Neural crest cell (in vitro differentiated cells): ENCODE results near the gene PCDH9. TPM values are rescaled to one million over a fixed set of nuclear protein-coding genes. Genes with fewer than 3 reads are reported as not detected.

ENCODE experiments used
- DNase-seq: peaks from one replicate; pipeline ENCODE4 v3.0.0; 2021; ENCODE audit warnings: low read depth, mixed read lengths, low spot score
- H3K27ac Mint-ChIP-seq: one replicate; pipeline ENCODE4 v1.8.0; 2021; ENCODE audit warnings: mild to moderate bottlenecking, mixed read lengths; ENCODE audit not compliant: unreplicated experiment
- H3K27me3 Mint-ChIP-seq: 2 replicates; pipeline ENCODE4 v1.8.0; 2021; ENCODE audit warnings: low read depth, mild to moderate bottlenecking, mixed read lengths
- H3K36me3 Mint-ChIP-seq: 2 replicates; pipeline ENCODE4 v1.8.0; 2021; ENCODE audit warnings: low read depth, mild to moderate bottlenecking, mixed read lengths
- H3K4me1 Mint-ChIP-seq: 2 replicates; pipeline ENCODE4 v1.8.0; 2021; ENCODE audit warnings: mixed read lengths
- H3K4me3 Mint-ChIP-seq: one replicate; pipeline ENCODE4 v1.8.0; 2021; ENCODE audit warnings: mild to moderate bottlenecking, mixed read lengths
- H3K9me3 Mint-ChIP-seq: 2 replicates; pipeline ENCODE4 v1.8.0; 2021; ENCODE audit warnings: mixed read lengths
- total RNA-seq: library from RNA; stranded (reverse); gene quantifications from 2 replicates; pipeline ENCODE4 v1.2.1, GENCODE V29; 2021
- TF ChIP-seq, protein P1 (sequence below): fragments of 200-600 bp; sonication (generic); conservative IDR thresholded peaks from 2 replicates; pipeline ENCODE4 v1.5.0; 2021; ENCODE audit warnings: antibody characterized with exemption, mild to moderate bottlenecking

The PCDH9 gene
- total RNA-seq, 1 donor from 2014 or later = 6.3 TPM

DNA sequence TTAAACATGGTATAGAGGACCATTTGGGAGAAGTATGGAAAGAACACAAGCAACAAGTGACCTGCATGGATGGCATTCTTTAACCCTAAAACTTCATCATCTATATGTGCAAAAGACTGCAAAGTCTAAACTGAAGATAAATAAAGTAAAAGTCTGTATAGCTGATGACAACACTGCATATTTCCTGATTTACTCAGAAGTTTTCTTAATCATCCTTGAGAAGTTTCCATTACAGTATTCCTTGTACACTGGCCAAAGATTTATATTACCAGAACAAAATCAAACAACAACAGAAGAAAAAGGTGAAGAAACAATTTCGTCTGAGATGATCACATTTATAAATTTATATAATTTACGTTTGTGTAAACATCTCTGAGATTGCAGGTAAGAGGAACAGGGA, 805.7 kb downstream of the PCDH9 start:
- Mint-ChIP-seq H3K27me3 (no peaks in the 10 kb centered on the region), H3K4me3 (no peak overlapping the region), H3K9me3 (peaks cover 8% of the 10 kb centered on the region), H3K4me1 (no peaks in the 10 kb centered on the region), H3K27ac (no peak overlapping the region), H3K36me3 (peaks cover 2% of the 10 kb centered on the region)
- DNase-seq = no peak
- TF ChIP-seq, protein P1, sequence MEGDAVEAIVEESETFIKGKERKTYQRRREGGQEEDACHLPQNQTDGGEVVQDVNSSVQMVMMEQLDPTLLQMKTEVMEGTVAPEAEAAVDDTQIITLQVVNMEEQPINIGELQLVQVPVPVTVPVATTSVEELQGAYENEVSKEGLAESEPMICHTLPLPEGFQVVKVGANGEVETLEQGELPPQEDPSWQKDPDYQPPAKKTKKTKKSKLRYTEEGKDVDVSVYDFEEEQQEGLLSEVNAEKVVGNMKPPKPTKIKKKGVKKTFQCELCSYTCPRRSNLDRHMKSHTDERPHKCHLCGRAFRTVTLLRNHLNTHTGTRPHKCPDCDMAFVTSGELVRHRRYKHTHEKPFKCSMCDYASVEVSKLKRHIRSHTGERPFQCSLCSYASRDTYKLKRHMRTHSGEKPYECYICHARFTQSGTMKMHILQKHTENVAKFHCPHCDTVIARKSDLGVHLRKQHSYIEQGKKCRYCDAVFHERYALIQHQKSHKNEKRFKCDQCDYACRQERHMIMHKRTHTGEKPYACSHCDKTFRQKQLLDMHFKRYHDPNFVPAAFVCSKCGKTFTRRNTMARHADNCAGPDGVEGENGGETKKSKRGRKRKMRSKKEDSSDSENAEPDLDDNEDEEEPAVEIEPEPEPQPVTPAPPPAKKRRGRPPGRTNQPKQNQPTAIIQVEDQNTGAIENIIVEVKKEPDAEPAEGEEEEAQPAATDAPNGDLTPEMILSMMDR = no peak

DNA sequence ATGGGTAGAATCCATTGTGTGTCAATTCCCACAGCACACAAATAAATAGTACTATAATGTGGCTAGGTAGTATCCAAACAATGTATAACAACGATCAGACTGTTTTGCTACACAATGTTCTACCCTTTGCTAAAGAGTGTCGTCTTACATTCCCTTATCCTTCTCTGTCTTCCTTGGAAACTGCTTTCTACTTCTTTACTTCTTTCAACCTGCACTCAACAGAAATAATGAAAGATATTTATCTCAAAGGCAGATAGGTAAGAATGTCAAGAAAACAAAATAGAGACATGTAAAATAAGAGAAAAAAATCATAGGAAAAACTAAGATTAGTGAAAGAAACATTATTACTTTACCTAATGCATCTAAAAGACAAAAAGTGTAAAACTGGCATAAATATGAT, 814.7 kb downstream of the PCDH9 start:
- no peaks in the 10 kb centered on the region for H3K27me3 Mint-ChIP-seq
- no peak for DNase-seq
- no peaks in the 10 kb centered on the region for H3K4me1 Mint-ChIP-seq
- peaks cover 8% of the 10 kb centered on the region for H3K36me3 Mint-ChIP-seq
- H3K9me3 Mint-ChIP-seq = peaks cover 5% of the 10 kb centered on the region
- TF ChIP-seq, protein P1 = no peak
- no peak overlapping the region for H3K27ac Mint-ChIP-seq
- no peak overlapping the region for H3K4me3 Mint-ChIP-seq

DNA sequence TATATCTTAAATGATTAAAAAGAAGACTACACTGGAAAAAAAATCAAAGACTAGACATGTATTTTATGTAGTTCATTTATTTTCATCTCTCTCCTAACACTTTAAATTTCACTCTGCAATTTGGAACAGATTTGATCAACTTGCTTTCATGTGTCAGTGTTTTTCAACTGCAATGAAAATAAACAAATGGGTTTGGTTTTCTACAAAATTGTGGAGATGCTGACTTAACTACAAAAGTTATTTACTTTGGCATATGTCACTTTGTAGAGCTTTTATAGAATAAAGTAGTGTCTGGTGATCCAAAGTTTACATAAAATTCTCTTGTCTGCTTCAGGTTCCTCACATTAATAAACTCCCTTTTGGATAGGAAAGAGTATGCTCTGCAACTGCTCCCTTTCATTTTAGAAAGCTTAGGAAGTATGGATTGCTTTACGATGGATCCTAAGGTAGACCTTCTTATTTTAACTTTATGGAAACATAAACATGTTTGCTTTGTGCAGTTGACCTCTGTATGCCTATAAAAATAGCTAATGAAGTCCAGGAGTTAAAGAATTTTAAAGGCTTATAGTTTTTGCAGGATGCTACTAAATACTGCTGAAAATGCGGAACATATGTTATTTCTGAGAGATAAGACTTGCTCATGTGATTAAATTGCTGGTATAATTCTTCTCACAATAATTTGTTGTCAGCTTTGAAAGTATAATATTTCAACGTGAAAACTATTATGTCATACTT, 815.9 kb downstream of the PCDH9 start:
- DNase-seq = no peak
- Mint-ChIP-seq H3K27ac (no peak overlapping the region), H3K36me3 (peaks cover 6% of the 10 kb centered on the region), H3K9me3 (peaks cover 5% of the 10 kb centered on the region), H3K4me3 (no peak overlapping the region), H3K27me3 (no peaks in the 10 kb centered on the region), H3K4me1 (no peaks in the 10 kb centered on the region)
- TF ChIP-seq, protein P1 = no peak

DNA sequence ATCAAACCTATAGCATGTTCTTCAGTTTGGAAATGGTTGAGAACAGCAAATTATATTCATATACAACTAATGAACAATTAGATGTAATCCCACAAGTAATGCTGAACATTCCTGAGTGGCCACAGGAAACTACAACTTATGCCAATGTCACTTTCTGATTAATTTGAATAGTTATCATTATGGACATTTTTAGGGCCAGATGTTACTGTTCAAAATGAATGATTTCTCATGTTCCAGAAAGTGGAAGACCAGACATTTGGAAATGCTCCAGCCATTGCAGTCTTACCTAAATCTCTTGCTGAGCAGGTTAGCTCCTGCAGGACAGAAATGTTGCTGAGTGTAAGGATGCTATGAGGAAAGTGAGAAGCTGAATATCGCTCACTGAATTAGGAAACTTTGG, 819.8 kb downstream of the PCDH9 start:
- Mint-ChIP-seq H3K27ac (no peak overlapping the region), H3K27me3 (no peaks in the 10 kb centered on the region), H3K36me3 (no peaks in the 10 kb centered on the region), H3K4me1 (peaks cover 13% of the 10 kb centered on the region), H3K4me3 (no peak overlapping the region), H3K9me3 (no peaks in the 10 kb centered on the region)
- no peak for DNase-seq
- TF ChIP-seq, protein P1 = no peak

DNA sequence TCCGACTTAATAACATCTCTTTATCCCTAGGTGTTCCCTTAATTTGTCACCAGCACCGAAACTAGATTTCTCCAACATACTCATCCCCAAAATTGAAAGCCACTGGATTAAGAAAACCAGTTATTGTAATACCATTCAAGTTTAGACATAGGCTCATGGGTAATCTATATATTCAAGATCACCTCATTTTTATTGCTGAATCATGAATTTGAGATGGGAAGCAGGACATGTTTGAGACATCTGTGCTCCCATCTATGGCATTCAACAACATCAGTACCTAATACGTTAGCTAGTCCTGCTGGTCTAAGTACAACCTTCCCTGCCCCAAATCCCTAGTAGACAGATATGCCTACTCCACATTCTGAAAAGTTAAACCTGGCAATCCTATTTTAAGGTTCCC, 820.6 kb downstream of the PCDH9 start:
- Mint-ChIP-seq H3K4me3 (no peak overlapping the region), H3K36me3 (no peaks in the 10 kb centered on the region), H3K4me1 (peaks cover 13% of the 10 kb centered on the region), H3K9me3 (no peaks in the 10 kb centered on the region), H3K27me3 (no peaks in the 10 kb centered on the region), H3K27ac (no peak overlapping the region)
- TF ChIP-seq, protein P1 = no peak
- no peak for DNase-seq
